ENCODE data around the gene HMOX2. TPM values are rescaled to one million over a fixed set of nuclear protein-coding genes. Genes with fewer than 3 reads are reported as not detected.
A peak's percentile ranks its signal among the peaks of the same experiment; 100 is the strongest.

The HMOX2 gene
- total and polyA plus RNA-seq, 2 of the 13 experiments (the other 11 are each of a cell fraction or from before 2014, with no cell fraction given) = 60.3 to 70.4 TPM

GRCh38 chr16:4433914-4434787 is 42.0 kb upstream of the HMOX2 start:
- Histone ChIP-seq H3K4me2 (ENCODE audit: low read depth, low read length) (no peak overlapping the region), H2AFZ (ENCODE audit: low read length) (no peak overlapping the region), H3K27ac (ENCODE audit: extremely low read length, insufficient read depth, low read length) (no peak overlapping the region), H3K79me2 (ENCODE audit: insufficient read depth, low read length) (peaks cover 18% of the 10 kb centered on the region), H3K4me3 (replicated peaks in 1 of 3; ENCODE audit: insufficient read depth in 1 of 3, low read depth in 2 of 3, low read length in 3 of 3) (no peak overlapping the region), H4K20me1 (ENCODE audit: insufficient read depth, low read length) (no peaks in the 10 kb centered on the region), H3K9me3 (ENCODE audit: low read length) (no peaks in the 10 kb centered on the region), H3K9ac (ENCODE audit: insufficient read depth, low read depth, low read length) (no peak overlapping the region), H3K36me3 (replicated peaks in 1 of 2; ENCODE audit: control insufficient read depth in 1 of 2, insufficient read depth in 2 of 2, low read length in 2 of 2) (peaks cover 14 to 43% of the 10 kb centered on the region in 2 experiments), H3K4me1 (ENCODE audit: insufficient read depth, low read length) (no peaks in the 10 kb centered on the region), H3K27me3 (ENCODE audit: control insufficient read depth in 1 of 2, insufficient read depth in 2 of 2, low read length in 2 of 2) (no peaks in the 10 kb centered on the region)
- no TSS peak for BruUV-seq (replicated peaks)
- in situ Hi-C loops (cut with HindIII; ENCODE audit: extremely low pct_ligation_motif_present, low pct_unique_long_range_greater_than_20kb) = no loop called here
- ChIA-PET CTCF (ENCODE audit: low intra/inter-chr PET ratio, low total read pairs) (no interaction called here), POLR2A (no interaction called here)
- 98% methylated on average over 12 of the region's 12 CpGs for WGBS (ENCODE audit: low lambda C conversion rate)
- TF ChIP-seq POLR2G (IDR thresholded peaks at IDR 0.05; ENCODE audit: low read depth, low read length) = peak; percentile 28; the same call in 1 of the 2 replicates
- TF ChIP-seq DMAP1 (CRISPR knock-in tag; IDR thresholded peaks at IDR 0.05) = no peak
- FAIRE-seq = no peak
- ATAC-seq = no peak
- DNase-seq (ENCODE audit: low spot score) = no peak
- intact Hi-C loops (cut with micrococcal nuclease; ENCODE audit: unreplicated experiment) = no loop called here

- CTCF ChIA-PET (ENCODE audit: low intra/inter-chr PET ratio, low total read pairs) = no interaction called here
- TF ChIP-seq ZNF652 (CRISPR knock-in tag; IDR thresholded peaks at IDR 0.05; ENCODE audit: borderline replicate concordance, low read depth) (no peak), ZNF142 (CRISPR knock-in tag; IDR thresholded peaks at IDR 0.05) (no peak), POLR2A (IDR thresholded peaks at IDR 0.05; ENCODE audit: insufficient read depth in 1 of 2, low read depth in 2 of 2, low read length in 2 of 2) (no peak), ZBTB39 (CRISPR knock-in tag; IDR thresholded peaks at IDR 0.05) (no peak), SIX1 (CRISPR knock-in tag; IDR thresholded peaks at IDR 0.05; ENCODE audit: borderline replicate concordance) (no peak), MXD1 (CRISPR knock-in tag; IDR thresholded peaks at IDR 0.05) (no peak)
Observed at GRCh38 chr16:4435337-4436067, 40.7 kb upstream of the HMOX2 start.

More at GRCh38 chr16:4435337-4436067, 40.7 kb upstream of the HMOX2 start:
- WGBS (ENCODE audit: low lambda C conversion rate) = 98% methylated on average over 8 of the region's 8 CpGs
- BruUV-seq (replicated peaks) = no TSS peak
- POLR2A ChIA-PET = no interaction called here
- no peaks in the 10 kb centered on the region for H4K20me1 ChIP-seq (ENCODE audit: insufficient read depth, low read length)
- H3K4me2 ChIP-seq (ENCODE audit: low read depth, low read length) = no peak overlapping the region
- intact Hi-C loops (cut with micrococcal nuclease; ENCODE audit: unreplicated experiment) = no loop called here
- H3K79me2 ChIP-seq (ENCODE audit: insufficient read depth, low read length) = peaks cover 8% of the 10 kb centered on the region
- no peak overlapping the region for H2AFZ ChIP-seq (ENCODE audit: low read length)
- no peak overlapping the region for H3K9ac ChIP-seq (ENCODE audit: insufficient read depth, low read depth, low read length)
- ATAC-seq (no peak), DNase-seq (ENCODE audit: low spot score) (no peak), FAIRE-seq (no peak)
- in situ Hi-C loops (cut with HindIII; ENCODE audit: extremely low pct_ligation_motif_present, low pct_unique_long_range_greater_than_20kb) = no loop called here
- no peaks in the 10 kb centered on the region for H3K27me3 ChIP-seq (ENCODE audit: control insufficient read depth in 1 of 2, insufficient read depth in 2 of 2, low read length in 2 of 2)
- peaks cover 21 to 56% of the 10 kb centered on the region in 2 experiments for H3K36me3 ChIP-seq (replicated peaks in 1 of 2; ENCODE audit: control insufficient read depth in 1 of 2, insufficient read depth in 2 of 2, low read length in 2 of 2)
- H3K9me3 ChIP-seq (ENCODE audit: low read length) = no peaks in the 10 kb centered on the region
- no peaks in the 10 kb centered on the region for H3K4me1 ChIP-seq (ENCODE audit: insufficient read depth, low read length)
- H3K4me3 ChIP-seq (replicated peaks in 1 of 3; ENCODE audit: insufficient read depth in 1 of 3, low read depth in 2 of 3, low read length in 3 of 3) = no peak overlapping the region
- H3K27ac ChIP-seq (ENCODE audit: extremely low read length, insufficient read depth, low read length) = no peak overlapping the region
